Chondrocyte (in vitro differentiated cells): Measurements from ENCODE around the gene MAML2. TPM values are rescaled to one million over a fixed set of nuclear protein-coding genes. Genes with fewer than 3 reads are reported as not detected.
A peak's percentile ranks its signal among the peaks of the same experiment; 100 is the strongest.

Experiments
- DNase-seq: peaks from one replicate; pipeline ENCODE4 v3.0.0; 2021; ENCODE audit warnings: mixed read lengths, low spot score
- H3K27ac Mint-ChIP-seq: one replicate; pipeline ENCODE4 v1.8.0; 2021; ENCODE audit warnings: mild to moderate bottlenecking, moderate library complexity, mixed read lengths; ENCODE audit not compliant: unreplicated experiment
- H3K27me3 Mint-ChIP-seq: 2 replicates; pipeline ENCODE4 v1.8.0; 2021; ENCODE audit warnings: low read depth, mixed read lengths
- H3K36me3 Mint-ChIP-seq: 2 replicates; pipeline ENCODE4 v1.8.0; 2021; ENCODE audit warnings: low read depth, mixed read lengths
- H3K4me1 Mint-ChIP-seq: 2 replicates; pipeline ENCODE4 v1.8.0; 2021; ENCODE audit warnings: low read depth, mild to moderate bottlenecking, mixed read lengths
- H3K4me3 Mint-ChIP-seq: one replicate; pipeline ENCODE4 v1.8.0; 2021; ENCODE audit warnings: mild to moderate bottlenecking, moderate library complexity, mixed read lengths; ENCODE audit not compliant: unreplicated experiment
- H3K9me3 Mint-ChIP-seq: 2 replicates; pipeline ENCODE4 v1.8.0; 2021; ENCODE audit warnings: low read depth, mixed read lengths
- CTCF ChIP-seq: fragments of 200-600 bp; sonication (generic); IDR thresholded peaks from 2 replicates; pipeline ENCODE4 v1.5.0; 2021; ENCODE audit warnings: antibody characterized with exemption, mild to moderate bottlenecking, moderate library complexity
- total RNA-seq: library from RNA; stranded (reverse); gene quantifications from 3 replicates; pipeline ENCODE4 v1.2.1, GENCODE V29; 2021

Gene MAML2
- total RNA-seq, 1 donor from 2014 or later: 19.0 TPM

GRCh38 chr11:96207459-96208449 is 135.2 kb downstream of the MAML2 start:
- H3K27ac Mint-ChIP-seq: peak overlapping the region; percentile 27
- no peaks in the 10 kb centered on the region for H3K9me3 Mint-ChIP-seq
- no peak for DNase-seq
- no peaks in the 10 kb centered on the region for H3K27me3 Mint-ChIP-seq
- H3K4me3 Mint-ChIP-seq: no peak overlapping the region
- no peaks in the 10 kb centered on the region for H3K36me3 Mint-ChIP-seq
- H3K4me1 Mint-ChIP-seq: peaks cover 44% of the 10 kb centered on the region
- TF ChIP-seq CTCF: no peak

- DNase-seq: no peak
- no peak overlapping the region for H3K27ac Mint-ChIP-seq
- peaks cover 37% of the 10 kb centered on the region for H3K4me1 Mint-ChIP-seq
- no peaks in the 10 kb centered on the region for H3K9me3 Mint-ChIP-seq
- TF ChIP-seq CTCF: no peak
- H3K36me3 Mint-ChIP-seq: no peaks in the 10 kb centered on the region
- H3K4me3 Mint-ChIP-seq: no peak overlapping the region
- H3K27me3 Mint-ChIP-seq: no peaks in the 10 kb centered on the region
Measured at GRCh38 chr11:96206955-96207354, 136.0 kb downstream of the MAML2 start.

- Mint-ChIP-seq H3K4me1 (peaks cover 39% of the 10 kb centered on the region), H3K27ac (no peak overlapping the region), H3K36me3 (no peaks in the 10 kb centered on the region), H3K9me3 (no peaks in the 10 kb centered on the region), H3K27me3 (no peaks in the 10 kb centered on the region), H3K4me3 (no peak overlapping the region)
- no peak for DNase-seq
- TF ChIP-seq CTCF: no peak
Measured at GRCh38 chr11:96205460-96205809, 137.6 kb downstream of the MAML2 start.

GRCh38 chr11:96204721-96205459 is 138.1 kb downstream of the MAML2 start:
- Mint-ChIP-seq H3K36me3 (no peaks in the 10 kb centered on the region), H3K9me3 (no peaks in the 10 kb centered on the region), H3K27me3 (no peaks in the 10 kb centered on the region), H3K4me1 (peaks cover 45% of the 10 kb centered on the region), H3K4me3 (no peak overlapping the region), H3K27ac (no peak overlapping the region)
- no peak for TF ChIP-seq CTCF
- no peak for DNase-seq

GRCh38 chr11:96204366-96204659 is 138.7 kb downstream of the MAML2 start:
- no peaks in the 10 kb centered on the region for H3K36me3 Mint-ChIP-seq
- H3K4me1 Mint-ChIP-seq: peaks cover 51% of the 10 kb centered on the region
- no peak overlapping the region for H3K4me3 Mint-ChIP-seq
- H3K9me3 Mint-ChIP-seq: no peaks in the 10 kb centered on the region
- H3K27ac Mint-ChIP-seq: peak overlapping the region; percentile 29
- H3K27me3 Mint-ChIP-seq: no peaks in the 10 kb centered on the region
- no peak for DNase-seq
- TF ChIP-seq CTCF: no peak
